ENCODE measurements around the gene DCLRE1B.

Gene DCLRE1B

GRCh38 chr1:113928187-113928930 is 23.2 kb downstream of the DCLRE1B start:
- FAIRE-seq: no peak

- no peak for FAIRE-seq
Observed at GRCh38 chr1:113928941-113929749, 24.0 kb downstream of the DCLRE1B start, which contains the start of gene HIPK1. TSS of gene HIPK1 (plus strand) at chr1:113929324.

- FAIRE-seq: no peak
Observed at GRCh38 chr1:113929750-113930498, 24.8 kb downstream of the DCLRE1B start.

- FAIRE-seq: no peak
Observed at GRCh38 chr1:113930499-113931161, 25.5 kb downstream of the DCLRE1B start.

- no peak for FAIRE-seq
Observed at GRCh38 chr1:113931451-113931851, 26.3 kb downstream of the DCLRE1B start.

- no peak for FAIRE-seq
Observed at GRCh38 chr1:113934006-113934405, 28.9 kb downstream of the DCLRE1B start.

GRCh38 chr1:113934511-113935055 is 29.5 kb downstream of the DCLRE1B start:
- no peak for FAIRE-seq

- FAIRE-seq: no peak
Observed at GRCh38 chr1:113935176-113935575, 30.1 kb downstream of the DCLRE1B start.

- no peak for FAIRE-seq
Observed at GRCh38 chr1:113935970-113936369, 30.8 kb downstream of the DCLRE1B start.

- no peak for FAIRE-seq
Observed at GRCh38 chr1:113937146-113937545, 32.0 kb downstream of the DCLRE1B start.

- no peak for FAIRE-seq
Observed at GRCh38 chr1:113938192-113938591, 33.1 kb downstream of the DCLRE1B start.

- FAIRE-seq: no peak
Observed at GRCh38 chr1:113940365-113941244, 35.5 kb downstream of the DCLRE1B start.

- no peak for FAIRE-seq
Observed at GRCh38 chr1:113941245-113941559, 36.1 kb downstream of the DCLRE1B start.

GRCh38 chr1:113942527-113942926 is 37.4 kb downstream of the DCLRE1B start:
- no peak for FAIRE-seq

- no peak for FAIRE-seq
Observed at GRCh38 chr1:113943028-113943811, 38.1 kb downstream of the DCLRE1B start.

GRCh38 chr1:113945329-113945728 is 40.2 kb downstream of the DCLRE1B start:
- no peak for FAIRE-seq

- FAIRE-seq: no peak
Observed at GRCh38 chr1:113946112-113946511, 41.0 kb downstream of the DCLRE1B start.

GRCh38 chr1:113946678-113947387 is 41.7 kb downstream of the DCLRE1B start:
- FAIRE-seq: no peak

- FAIRE-seq: no peak
Observed at GRCh38 chr1:113947388-113948107, 42.4 kb downstream of the DCLRE1B start.

All from A204.1 (cell line).